GM21737 (cell line): ENCODE measurements around the gene NLRP13.

Experiments
- ATAC-seq: cut with Tn5 transposase; IDR thresholded peaks from one replicate; pipeline ENCODE4 v1.9.1; 2021; ENCODE audit warnings: mild to moderate bottlenecking, moderate library complexity; ENCODE audit not compliant: unreplicated experiment

The NLRP13 gene

GRCh38 chr19:55901369-55902079, 30.6 kb downstream of the NLRP13 start:
- ATAC-seq: no peak

- no peak for ATAC-seq
Observed at GRCh38 chr19:55898911-55899310, 33.2 kb downstream of the NLRP13 start.

DNA sequence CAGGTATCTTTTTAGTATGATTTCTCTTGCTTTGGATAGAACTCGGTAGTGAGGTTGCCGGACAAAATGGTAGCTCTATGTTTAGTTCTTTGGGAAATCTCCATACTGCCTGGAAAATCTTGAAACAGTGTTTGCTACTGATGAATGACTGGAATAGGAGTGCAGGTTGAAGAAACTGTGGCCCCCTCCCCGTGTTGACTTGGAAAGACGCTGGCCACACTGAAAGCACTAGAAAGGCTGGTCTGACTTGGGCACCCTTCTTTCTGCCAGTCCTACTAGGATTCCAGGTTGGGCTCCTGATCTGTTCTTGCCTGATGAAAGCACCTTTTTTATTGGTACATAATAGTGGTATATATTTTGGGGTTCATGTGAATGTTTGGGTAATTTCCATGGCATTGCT, 49.5 kb downstream of the NLRP13 start:
- no peak for ATAC-seq

DNA sequence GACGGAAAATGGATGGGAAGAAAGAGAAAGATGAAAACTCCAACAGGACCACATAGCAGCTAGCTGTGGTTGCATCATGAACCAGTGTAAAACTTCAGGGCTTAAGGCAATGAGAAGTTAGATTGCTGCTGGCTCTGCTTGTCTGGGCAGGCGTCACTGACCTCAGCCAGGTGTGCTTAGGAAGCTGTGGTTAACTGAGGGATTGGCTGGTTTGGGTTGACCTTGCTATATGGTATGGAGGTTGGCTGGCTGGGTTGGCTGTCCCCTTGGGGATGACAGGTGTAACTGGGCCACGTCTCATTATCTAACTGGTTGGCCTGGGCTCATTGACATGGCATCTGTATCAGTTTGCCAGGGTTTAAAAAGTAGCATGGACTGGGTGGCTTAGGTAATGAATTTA, 54.9 kb downstream of the NLRP13 start:
- ATAC-seq: no peak

GRCh38 chr19:55870736-55871135, 61.4 kb downstream of the NLRP13 start:
- ATAC-seq: no peak

GRCh38 chr19:55867101-55867500, 65.0 kb downstream of the NLRP13 start:
- no peak for ATAC-seq

- ATAC-seq: no peak
Observed at GRCh38 chr19:55866521-55866920, 65.6 kb downstream of the NLRP13 start.

GRCh38 chr19:55858969-55859368, 73.2 kb downstream of the NLRP13 start:
- no peak for ATAC-seq

- ATAC-seq: no peak
Observed at GRCh38 chr19:55858401-55858800, 73.7 kb downstream of the NLRP13 start.

DNA sequence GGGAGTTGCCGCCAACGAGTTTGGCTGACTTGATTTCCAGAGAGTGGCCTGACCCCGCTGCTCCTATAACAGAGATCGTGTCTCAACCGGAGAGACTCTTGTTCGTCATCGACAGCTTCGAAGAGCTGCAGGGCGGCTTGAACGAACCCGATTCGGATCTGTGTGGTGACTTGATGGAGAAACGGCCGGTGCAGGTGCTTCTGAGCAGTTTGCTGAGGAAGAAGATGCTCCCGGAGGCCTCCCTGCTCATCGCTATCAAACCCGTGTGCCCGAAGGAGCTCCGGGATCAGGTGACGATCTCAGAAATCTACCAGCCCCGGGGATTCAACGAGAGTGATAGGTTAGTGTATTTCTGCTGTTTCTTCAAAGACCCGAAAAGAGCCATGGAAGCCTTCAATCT, 74.2 kb downstream of the NLRP13 start:
- ATAC-seq: no peak

GRCh38 chr19:55857149-55857548, 75.0 kb downstream of the NLRP13 start:
- no peak for ATAC-seq

GRCh38 chr19:55855160-55855559, 77.0 kb downstream of the NLRP13 start:
- no peak for ATAC-seq
